Mesothelial cell of epicardium (in vitro differentiated cells): Measurements from ENCODE around the gene LRIG1. TPM values are rescaled to one million over a fixed set of nuclear protein-coding genes. Genes with fewer than 3 reads are reported as not detected.
A peak's percentile ranks its signal among the peaks of the same experiment; 100 is the strongest.

Source experiments
- DNase-seq, 2 experiments: peaks; one replicate each; pipeline ENCODE4 v3.0.0; 2021; ENCODE audit warnings: low spot score in 2 of 2; ENCODE audit not compliant: unreplicated experiment in 2 of 2
- H3K27ac Mint-ChIP-seq: 2 replicates; pipeline ENCODE4 v1.8.0; 2021; ENCODE audit warnings: mixed read lengths
- H3K27me3 Mint-ChIP-seq: 2 replicates; pipeline ENCODE4 v1.8.0; 2021; ENCODE audit warnings: low read depth, mixed read lengths
- H3K36me3 Mint-ChIP-seq: 2 replicates; pipeline ENCODE4 v1.8.0; 2021; ENCODE audit warnings: mixed read lengths
- H3K4me1 Mint-ChIP-seq: 2 replicates; pipeline ENCODE4 v1.8.0; 2021; ENCODE audit warnings: mixed read lengths
- H3K4me3 Mint-ChIP-seq: 2 replicates; pipeline ENCODE4 v1.8.0; 2021; ENCODE audit warnings: mild to moderate bottlenecking, moderate library complexity, mixed read lengths
- H3K9me3 Mint-ChIP-seq: 2 replicates; pipeline ENCODE4 v1.8.0; 2021; ENCODE audit warnings: mixed read lengths
- CTCF ChIP-seq: fragments of 200-600 bp; sonication (generic); IDR thresholded peaks from one replicate; pipeline ENCODE4 v1.5.0; 2021; ENCODE audit warnings: antibody characterized with exemption; ENCODE audit not compliant: unreplicated experiment
- total RNA-seq: library from RNA; stranded (reverse); gene quantifications from 3 replicates; pipeline ENCODE4 v1.2.1, GENCODE V29; 2021

Gene LRIG1
- total RNA-seq, 1 donor from 2014 or later: 5.5 TPM

GRCh38 chr3:66482018-66482404 lies 18.8 kb downstream of the LRIG1 start:
- H3K4me1 Mint-ChIP-seq: peaks cover 25% of the 10 kb centered on the region
- H3K27me3 Mint-ChIP-seq: peaks cover 39% of the 10 kb centered on the region
- DNase-seq: no peak
- no peak overlapping the region for H3K27ac Mint-ChIP-seq
- H3K36me3 Mint-ChIP-seq: no peaks in the 10 kb centered on the region
- TF ChIP-seq CTCF: no peak
- no peak overlapping the region for H3K4me3 Mint-ChIP-seq
- peaks cover 3% of the 10 kb centered on the region for H3K9me3 Mint-ChIP-seq

GRCh38 chr3:66481071-66482017 lies 19.5 kb downstream of the LRIG1 start:
- Mint-ChIP-seq H3K27me3 (peaks cover 35% of the 10 kb centered on the region), H3K36me3 (no peaks in the 10 kb centered on the region), H3K4me3 (no peak overlapping the region), H3K9me3 (peaks cover 3% of the 10 kb centered on the region), H3K27ac (no peak overlapping the region), H3K4me1 (peaks cover 22% of the 10 kb centered on the region)
- no peak for DNase-seq
- no peak for TF ChIP-seq CTCF

- Mint-ChIP-seq H3K9me3 (peaks cover 3% of the 10 kb centered on the region), H3K4me1 (peaks cover 22% of the 10 kb centered on the region), H3K27me3 (peaks cover 35% of the 10 kb centered on the region), H3K36me3 (no peaks in the 10 kb centered on the region), H3K4me3 (no peak overlapping the region), H3K27ac (no peak overlapping the region)
- no peak for DNase-seq
- no peak for TF ChIP-seq CTCF
These were observed 20.2 kb downstream of the LRIG1 start for GRCh38 chr3:66480666-66481065.

- peaks cover 35% of the 10 kb centered on the region for H3K27me3 Mint-ChIP-seq
- TF ChIP-seq CTCF: no peak
- DNase-seq: no peak
- no peak overlapping the region for H3K27ac Mint-ChIP-seq
- peaks cover 22% of the 10 kb centered on the region for H3K4me1 Mint-ChIP-seq
- no peak overlapping the region for H3K4me3 Mint-ChIP-seq
- peaks cover 3% of the 10 kb centered on the region for H3K9me3 Mint-ChIP-seq
- H3K36me3 Mint-ChIP-seq: no peaks in the 10 kb centered on the region
These were observed 21.3 kb downstream of the LRIG1 start for GRCh38 chr3:66479532-66479947.

GRCh38 chr3:66478960-66479359 lies 21.9 kb downstream of the LRIG1 start:
- Mint-ChIP-seq H3K9me3 (peaks cover 3% of the 10 kb centered on the region), H3K36me3 (no peaks in the 10 kb centered on the region), H3K4me3 (no peak overlapping the region), H3K27me3 (peaks cover 30% of the 10 kb centered on the region), H3K27ac (peak overlapping the region; percentile 13), H3K4me1 (peaks cover 24% of the 10 kb centered on the region)
- TF ChIP-seq CTCF: no peak
- no peak for DNase-seq
